Right lung (tissue), 5 donors: ENCODE measurements around the gene USH1G. TPM values are rescaled to one million over a fixed set of nuclear protein-coding genes. Genes with fewer than 3 reads are reported as not detected.
"Not testable (repeated sequence)": the region's sequence is repeated elsewhere in the genome, so short reads cannot be mapped to it uniquely, and the experiment has no call there.

ENCODE experiments used
- DNase-seq, 2 donors: peaks; one replicate each; pipeline ENCODE4 v3.0.0-alpha.2; 2013
- polyA plus RNA-seq, 5 donors: library from polyadenylated mRNA; unstranded; fragments of 120-200 nt; gene quantifications; one replicate each; pipeline versions ENCODE4 v1.2.1 to v1.2.3, GENCODE V29; 2013; ENCODE audit warnings: inconsistent platforms in 1 of 5, low replicate concordance in 1 of 5; ENCODE audit not compliant: insufficient read length in 5 of 5, insufficient read depth in 1 of 5

Gene USH1G
- polyA plus RNA-seq, 5 donors, result 0.05 to 0.22 (median 0.12) TPM; not detected in 1

- DNase-seq, result not testable (repeated sequence)
Measured at GRCh38 chr17:74906214-74906793, 16.8 kb downstream of the USH1G start.

- no peak for DNase-seq
Measured at GRCh38 chr17:74904687-74905409, 18.2 kb downstream of the USH1G start.

- no peak for DNase-seq
Measured at GRCh38 chr17:74903671-74904070, 19.4 kb downstream of the USH1G start.

- no peak for DNase-seq
Measured at GRCh38 chr17:74903034-74903433, 20.0 kb downstream of the USH1G start.

- DNase-seq, result no peak
Measured at GRCh38 chr17:74901353-74902135, 21.5 kb downstream of the USH1G start.

GRCh38 chr17:74900208-74900607 is 22.8 kb downstream of the USH1G start:
- DNase-seq, result no peak

GRCh38 chr17:74898376-74898946 is 24.6 kb downstream of the USH1G start:
- DNase-seq, result no peak

- no peak for DNase-seq
Measured at GRCh38 chr17:74893936-74894671, 29.0 kb downstream of the USH1G start.

- DNase-seq, result no peak
Measured at GRCh38 chr17:74892974-74893911, 29.8 kb downstream of the USH1G start, which contains the start of gene FADS6. FADS6 (minus strand) TSS chr17:74893633; CDS start chr17:74893595, 38 bp downstream.

- no peak for DNase-seq
Measured at GRCh38 chr17:74892013-74892841, 30.8 kb downstream of the USH1G start.

GRCh38 chr17:74890554-74890953 is 32.5 kb downstream of the USH1G start:
- DNase-seq, result no peak

- DNase-seq, result no peak
Measured at GRCh38 chr17:74888469-74888868, 34.6 kb downstream of the USH1G start.

- DNase-seq, result no peak
Measured at GRCh38 chr17:74883241-74883745, 39.8 kb downstream of the USH1G start.

- no peak for DNase-seq
Measured at GRCh38 chr17:74882517-74883240, 40.4 kb downstream of the USH1G start.

GRCh38 chr17:74881073-74881472 is 42.0 kb downstream of the USH1G start:
- DNase-seq, result no peak

- DNase-seq, result no peak
Measured at GRCh38 chr17:74879308-74879707, 43.7 kb downstream of the USH1G start.

GRCh38 chr17:74878658-74879057 is 44.4 kb downstream of the USH1G start:
- DNase-seq, result no peak
